ENCODE data around the gene AK8. TPM values are rescaled to one million over a fixed set of nuclear protein-coding genes. Genes with fewer than 3 reads are reported as not detected.
"Not testable (repeated sequence)": the region's sequence is repeated elsewhere in the genome, so short reads cannot be mapped to it uniquely, and the experiment has no call there.

The AK8 gene
- total and polyA plus RNA-seq, 2 experiments from 2014 or later, result 0.14 to 0.78 TPM

- TF ChIP-seq ZNF462 (CRISPR knock-in tag; IDR thresholded peaks at IDR 0.05) (no peak), ETS1 (IDR thresholded peaks at IDR 0.05) (no peak), EZH2 (IDR thresholded peaks at IDR 0.05; ENCODE audit: low read depth, unreplicated experiment) (no peak), CREB1 (CRISPR knock-in tag; IDR thresholded peaks at IDR 0.05; ENCODE audit: low read depth) (no peak), ZNF114 (CRISPR knock-in tag; IDR thresholded peaks at IDR 0.05) (no peak)
These were observed 156.4 kb downstream of the AK8 start (continued) for GRCh38 chr9:132721661-132722060.

GRCh38 chr9:132718381-132718928 is 159.6 kb downstream of the AK8 start:
- H3K9me3 Mint-ChIP-seq, result not testable (repeated sequence)

More at GRCh38 chr9:132718381-132718928, 159.6 kb downstream of the AK8 start:
- H3K79me2 ChIP-seq (replicated peaks; ENCODE audit: insufficient read depth); ATAC-seq; H3K36me3 ChIP-seq (ENCODE audit: insufficient read depth); H3K4me1 Mint-ChIP-seq; H4K20me1 ChIP-seq (replicated peaks; ENCODE audit: insufficient read depth); H3K27me3 ChIP-seq (ENCODE audit: insufficient read depth); H3K27ac ChIP-seq (ENCODE audit: low read depth); H3K4me3 Mint-ChIP-seq; H3K9me2 ChIP-seq (ENCODE audit: insufficient read depth); H3F3A ChIP-seq (replicated peaks; ENCODE audit: low read depth); H3K36me3 Mint-ChIP-seq (ENCODE audit: low read depth); H3K4me1 ChIP-seq (ENCODE audit: insufficient read depth); H3K4me2 ChIP-seq; H3K27ac Mint-ChIP-seq; DNase-seq (ENCODE audit: low spot score); H3K4me3 ChIP-seq; H2AFZ ChIP-seq; H3K27me3 Mint-ChIP-seq (ENCODE audit: insufficient read depth, low read depth, poor library complexity): not testable (repeated sequence)

All from GM23338 (cell line).